ENCODE data around the gene PRR36.
"Not testable (repeated sequence)": the region's sequence is repeated elsewhere in the genome, so short reads cannot be mapped to it uniquely, and the experiment has no call there.

Gene PRR36

DNA sequence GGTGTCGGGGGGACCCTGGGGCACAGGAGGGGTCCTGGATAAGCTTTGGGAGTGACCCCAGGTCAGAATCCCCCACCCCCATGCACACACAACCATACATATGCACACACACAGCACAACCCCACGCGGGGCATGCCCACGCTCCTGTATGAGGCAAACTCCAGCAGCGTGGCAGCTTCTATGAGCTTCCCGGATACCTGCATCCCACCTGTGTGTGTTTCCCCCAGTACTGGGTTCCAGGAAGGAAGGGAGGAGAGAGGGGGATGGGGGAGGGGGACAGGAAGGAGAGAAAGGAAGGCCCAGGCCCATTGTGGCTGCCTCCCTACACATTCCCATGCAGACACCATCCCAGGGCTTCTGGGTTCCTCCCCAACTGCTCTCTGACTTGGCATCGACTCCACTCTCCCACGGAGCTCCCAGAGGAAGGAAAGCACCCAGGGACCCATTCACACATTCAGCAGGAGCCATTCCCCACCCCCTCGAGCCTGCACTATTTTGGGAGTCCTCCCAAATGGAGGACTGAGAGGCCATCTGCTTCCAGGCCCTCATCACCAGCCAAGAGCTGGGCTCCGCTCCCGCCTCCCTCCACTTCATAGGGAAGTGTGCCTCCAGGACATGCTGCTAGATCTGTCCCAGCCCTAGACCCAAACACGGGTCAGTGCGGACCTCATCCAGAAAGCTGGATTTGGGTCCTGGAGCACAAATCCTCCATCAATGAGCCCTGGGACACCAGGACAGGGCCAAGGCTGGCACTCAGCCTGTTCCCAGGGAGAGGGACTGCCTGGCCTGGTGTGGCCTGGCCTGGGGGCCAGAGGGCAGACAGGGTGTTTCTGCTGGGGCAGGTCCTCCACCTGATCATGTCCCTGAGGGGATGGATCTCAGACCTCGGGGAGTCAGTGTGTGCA is 13.2 kb downstream of the PRR36 start:
- DNase-seq = no peak

DNA sequence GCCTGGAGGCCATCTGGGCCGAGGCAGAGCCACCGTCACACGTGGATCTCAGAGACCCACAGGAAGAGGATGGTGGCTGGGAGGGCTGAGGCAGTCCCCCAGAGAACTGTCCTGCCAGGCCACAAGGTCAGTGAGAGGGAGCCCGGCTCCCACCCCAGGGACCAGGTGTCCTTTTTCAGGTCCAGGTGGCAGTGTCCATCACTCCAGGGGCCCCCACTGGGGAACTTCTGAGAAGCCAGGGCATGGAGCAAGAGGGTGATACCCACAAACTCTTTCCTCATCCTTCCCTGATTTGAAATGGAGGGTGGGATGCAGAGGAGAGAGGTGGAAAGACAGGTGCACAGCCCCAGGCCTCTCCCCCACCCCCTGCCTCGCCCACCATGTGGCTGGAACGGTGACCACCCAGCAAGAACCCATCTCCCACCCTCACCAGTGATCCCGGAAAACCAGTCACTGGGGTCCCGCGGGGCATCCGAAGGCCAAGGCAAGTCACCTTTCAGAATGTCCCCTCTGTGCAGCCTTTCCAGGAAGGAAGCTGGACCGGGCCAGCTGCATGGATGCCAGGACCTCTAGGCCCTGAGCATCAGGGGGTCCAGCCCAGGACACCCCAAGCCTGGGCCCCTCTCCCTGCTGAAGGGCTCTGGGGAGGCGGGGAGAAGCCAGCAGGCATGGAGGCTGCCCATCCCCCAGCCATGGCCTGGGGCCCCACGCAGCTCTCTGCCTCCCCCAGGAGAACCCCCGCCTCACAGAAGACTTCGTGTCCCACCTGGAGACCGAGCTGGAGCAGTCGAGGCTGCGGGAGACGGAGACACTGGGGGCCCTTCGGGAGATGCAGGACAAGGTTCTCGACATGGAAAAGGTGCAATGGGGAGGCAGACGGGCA is 14.1 kb downstream of the PRR36 start:
- DNase-seq = no peak

- DNase-seq = not testable (repeated sequence)
Observed at GRCh38 chr19:7859087-7859486, 15.1 kb downstream of the PRR36 start.

DNA sequence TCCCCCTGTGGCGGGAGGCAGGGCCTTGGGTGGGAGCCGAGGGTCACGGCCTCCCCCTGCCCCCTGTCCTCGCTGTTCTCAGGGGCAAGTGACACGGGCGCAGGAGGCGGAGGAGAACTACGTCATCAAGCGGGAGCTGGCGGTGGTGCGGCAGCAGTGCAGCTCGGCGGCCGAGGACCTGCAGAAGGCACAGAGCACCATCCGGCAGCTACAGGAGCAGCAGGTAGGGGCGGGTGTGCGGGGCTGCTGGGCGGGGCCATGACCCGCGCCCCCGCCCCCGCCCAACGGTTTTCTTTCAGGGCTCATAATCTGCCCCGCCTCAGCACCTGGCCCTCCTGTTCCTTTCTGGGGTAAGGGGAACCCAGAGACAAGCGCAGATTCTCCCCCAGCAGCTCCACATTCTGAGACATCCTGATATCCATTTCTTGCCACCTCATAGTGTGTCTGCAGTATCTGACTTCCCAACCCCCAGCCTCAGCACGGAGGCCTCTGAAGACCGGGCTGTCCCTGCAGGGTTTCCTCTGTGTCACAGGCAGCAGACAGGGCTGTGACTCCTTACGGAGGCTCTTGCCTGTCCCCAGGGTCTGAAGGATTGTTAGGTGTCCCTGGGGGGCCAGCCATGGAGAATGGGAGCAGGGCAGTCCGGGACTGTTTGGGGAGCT is 15.9 kb downstream of the PRR36 start:
- no peak for DNase-seq

DNA sequence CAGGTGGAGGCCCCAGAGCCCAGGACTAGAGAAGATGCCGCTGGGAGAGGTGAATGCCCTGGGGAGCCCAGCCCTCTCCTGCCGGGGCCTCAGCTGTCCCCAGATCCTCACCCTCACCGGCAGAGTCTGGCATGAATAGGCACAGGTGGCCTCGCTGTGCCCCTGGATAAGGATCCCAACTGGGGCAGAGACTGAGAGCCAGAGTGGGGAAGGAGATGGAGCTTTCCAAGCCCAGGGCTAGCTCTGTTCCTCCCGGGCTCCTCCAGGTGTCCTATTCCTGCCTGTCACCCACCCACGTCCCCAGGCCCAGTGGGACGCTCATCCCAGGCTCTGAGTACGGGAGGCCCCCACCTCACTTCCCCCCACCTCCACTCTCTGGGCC is 16.5 kb downstream of the PRR36 start:
- no peak for DNase-seq

- DNase-seq = no peak
Observed at GRCh38 chr19:7856679-7857663, 17.2 kb downstream of the PRR36 start.

GRCh38 chr19:7856109-7856591 is 18.0 kb downstream of the PRR36 start:
- no peak for DNase-seq

DNA sequence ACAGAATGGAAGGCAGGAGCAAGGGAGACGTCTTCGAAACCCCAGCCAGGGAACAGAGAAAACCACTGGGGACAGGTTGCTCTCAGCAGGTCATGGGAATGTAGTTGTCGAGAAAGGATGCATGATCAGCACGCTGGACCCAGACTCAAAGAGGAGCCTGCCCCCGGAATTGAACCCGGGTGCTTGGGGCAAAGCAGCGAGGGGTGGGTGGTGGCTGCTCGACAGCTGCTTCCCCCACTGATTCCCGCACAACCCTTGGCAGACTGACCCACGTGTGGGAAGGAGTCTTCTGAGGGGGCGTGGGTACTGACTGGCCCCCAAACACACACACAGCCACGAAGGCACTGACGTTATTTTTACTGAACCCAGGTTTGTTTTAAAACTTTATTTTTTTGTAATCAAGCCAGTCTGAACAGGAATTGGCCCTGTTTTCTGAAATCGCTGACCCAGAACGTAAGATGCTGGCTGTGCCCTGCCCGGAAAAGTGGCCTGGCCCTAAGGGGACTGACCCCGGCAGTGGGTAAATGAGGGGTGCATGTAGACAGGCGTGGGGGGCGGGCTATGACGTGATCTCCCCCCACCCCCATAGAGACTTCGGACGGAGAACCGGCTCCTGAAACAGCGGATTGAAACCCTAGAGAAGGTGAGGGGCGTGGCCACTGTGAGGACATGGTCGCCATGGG is 18.6 kb downstream of the PRR36 start:
- DNase-seq = no peak

DNA sequence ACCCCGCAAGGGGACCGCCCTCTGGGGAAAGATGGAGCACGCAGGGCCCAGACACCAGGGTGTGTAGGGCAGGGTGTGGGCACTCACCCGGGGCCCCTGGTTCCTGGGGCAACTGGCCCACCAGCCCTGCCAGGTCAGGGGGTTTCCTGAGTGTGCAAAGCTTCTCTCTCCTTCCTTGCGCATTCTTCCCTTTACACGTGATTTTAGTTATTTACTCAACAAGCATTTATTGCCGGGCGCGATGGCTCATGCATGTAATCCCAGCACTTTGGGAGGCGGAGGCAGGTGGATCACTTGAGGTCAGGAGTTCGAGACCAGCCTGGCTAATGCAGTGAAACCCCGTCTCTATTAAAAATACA is 20.4 kb downstream of the PRR36 start:
- DNase-seq = no peak

- DNase-seq = peak; percentile 77
Observed at GRCh38 chr19:7852851-7853769, 21.1 kb downstream of the PRR36 start.

DNA sequence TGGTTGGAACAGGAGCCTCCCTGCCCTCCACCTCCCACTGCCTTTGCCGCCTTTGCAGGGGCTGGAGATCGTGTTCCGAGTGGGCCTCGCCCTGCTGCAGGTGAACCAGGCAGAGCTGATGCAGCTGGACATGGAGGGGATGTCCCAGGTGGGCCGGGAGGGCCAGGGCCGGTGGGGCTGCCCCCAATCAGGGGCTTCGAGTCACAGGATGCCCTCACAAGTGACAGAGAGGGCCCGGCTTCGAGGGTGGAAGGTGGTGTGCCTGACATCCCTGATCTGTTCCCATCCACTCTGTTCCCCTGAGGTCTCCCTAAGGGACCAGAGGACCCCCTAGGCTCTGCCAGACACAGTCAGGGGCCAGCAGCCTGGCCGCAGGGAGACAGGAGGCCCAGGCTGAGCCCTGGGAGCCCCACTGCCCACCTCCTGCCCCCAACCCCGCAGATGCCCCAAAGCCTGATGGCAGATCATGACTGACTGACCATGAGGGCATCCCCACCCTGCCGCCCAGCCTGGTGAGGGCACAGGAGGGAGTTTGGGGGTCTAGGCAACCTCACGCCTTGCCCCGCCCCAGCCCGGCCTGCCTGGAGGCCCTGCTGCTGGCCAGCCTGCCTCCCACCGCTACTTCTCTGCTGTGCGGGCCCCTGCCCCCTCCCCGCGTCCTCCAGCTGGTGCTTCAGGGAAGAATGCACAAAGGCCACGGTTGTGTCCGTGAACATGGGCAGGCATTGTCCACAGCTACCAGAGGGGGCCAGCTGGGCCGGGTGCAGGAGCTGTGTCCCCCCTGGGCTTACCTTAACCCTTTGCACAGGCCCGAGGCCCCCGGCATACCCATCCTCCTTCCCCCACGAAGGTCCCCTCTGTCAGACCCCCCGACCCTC is 22.3 kb downstream of the PRR36 start:
- DNase-seq = no peak

GRCh38 chr19:7850945-7851622 is 23.1 kb downstream of the PRR36 start:
- no peak for DNase-seq

DNA sequence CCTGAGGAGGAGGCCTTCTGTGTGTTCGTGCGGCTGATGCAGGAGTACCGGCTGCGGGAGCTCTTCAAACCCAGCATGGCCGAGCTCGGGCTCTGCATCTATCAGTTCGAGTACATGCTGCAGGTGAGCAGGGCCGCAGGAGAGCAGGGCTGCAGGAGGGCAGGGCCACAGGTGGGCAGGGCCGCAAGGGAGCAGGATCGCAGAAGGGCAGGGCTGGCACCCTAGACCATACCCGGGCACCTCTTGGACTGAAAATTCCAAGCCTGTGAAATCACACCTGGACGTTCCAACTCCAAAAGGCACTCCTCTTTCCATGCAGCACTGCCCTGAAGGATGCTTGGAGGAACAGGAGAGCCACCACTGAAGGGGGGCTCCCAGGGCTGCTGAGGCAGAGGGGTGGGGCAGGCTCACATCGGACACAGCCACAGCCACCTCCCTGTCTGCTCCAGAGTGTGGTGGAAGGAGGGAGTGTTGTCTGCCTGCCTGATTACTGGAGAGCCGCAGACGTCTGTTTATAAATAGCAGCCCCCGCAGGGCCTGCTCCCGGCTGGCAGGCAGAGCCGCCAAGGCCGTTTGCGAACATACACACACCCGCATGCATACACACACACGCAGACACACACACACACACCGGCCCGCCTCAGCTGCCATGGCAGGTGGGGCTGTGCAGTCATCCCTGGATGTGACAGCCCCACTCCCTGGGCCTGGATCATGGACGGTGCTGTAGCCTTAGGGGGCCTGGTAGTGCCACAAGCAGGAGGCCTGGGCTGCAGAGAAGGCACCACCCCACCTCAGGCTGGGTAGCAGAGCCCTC is 24.0 kb downstream of the PRR36 start:
- DNase-seq = peak; percentile 47

DNA sequence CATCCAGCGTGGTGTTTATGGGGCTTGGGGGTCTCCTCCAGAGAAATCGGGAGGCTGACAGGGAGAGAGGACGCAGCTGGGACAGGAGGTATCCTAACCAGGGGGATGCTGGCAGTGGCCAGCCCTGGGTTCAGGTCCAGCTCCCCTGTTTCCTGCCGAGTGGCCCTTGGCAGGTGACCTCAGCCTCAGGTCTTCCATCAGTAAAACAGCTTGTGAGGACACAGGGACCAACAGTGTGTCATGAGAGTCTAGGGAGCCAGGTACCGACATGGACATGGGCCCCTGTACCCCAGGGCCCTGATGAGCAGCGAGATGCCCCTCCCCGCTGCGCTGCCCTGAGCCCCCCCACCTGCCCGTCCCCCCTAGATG is 24.6 kb downstream of the PRR36 start:
- DNase-seq = no peak

DNA sequence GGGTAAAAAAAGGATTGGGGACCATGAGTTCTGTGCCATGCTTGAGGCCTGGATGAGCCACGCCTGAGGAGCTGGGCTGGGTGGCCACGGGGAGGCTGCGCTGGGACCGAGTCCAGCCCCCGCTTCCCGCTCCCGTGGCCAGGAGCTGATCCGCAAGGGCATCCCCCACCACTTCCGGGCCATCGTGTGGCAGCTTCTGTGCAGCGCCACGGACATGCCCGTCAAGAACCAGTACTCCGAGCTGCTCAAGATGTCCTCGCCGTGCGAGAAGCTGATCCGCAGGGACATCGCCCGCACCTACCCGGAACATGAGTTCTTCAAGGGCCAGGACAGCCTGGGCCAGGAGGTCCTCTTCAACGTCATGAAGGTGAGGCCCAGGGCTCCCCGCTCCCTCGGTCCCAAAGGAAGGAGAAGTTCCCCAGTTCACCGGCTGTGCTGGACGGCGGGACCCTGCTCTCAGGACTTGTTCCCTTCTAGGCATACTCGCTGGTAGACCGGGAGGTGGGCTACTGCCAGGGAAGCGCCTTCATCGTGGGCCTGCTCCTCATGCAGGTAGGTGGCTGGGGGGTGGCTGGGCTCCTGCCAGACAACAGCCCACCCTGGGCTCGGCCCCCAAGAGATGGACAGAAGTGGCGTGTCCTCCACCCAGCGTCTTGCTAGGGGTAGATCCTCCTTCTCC is 25.3 kb downstream of the PRR36 start:
- DNase-seq = no peak

DNA sequence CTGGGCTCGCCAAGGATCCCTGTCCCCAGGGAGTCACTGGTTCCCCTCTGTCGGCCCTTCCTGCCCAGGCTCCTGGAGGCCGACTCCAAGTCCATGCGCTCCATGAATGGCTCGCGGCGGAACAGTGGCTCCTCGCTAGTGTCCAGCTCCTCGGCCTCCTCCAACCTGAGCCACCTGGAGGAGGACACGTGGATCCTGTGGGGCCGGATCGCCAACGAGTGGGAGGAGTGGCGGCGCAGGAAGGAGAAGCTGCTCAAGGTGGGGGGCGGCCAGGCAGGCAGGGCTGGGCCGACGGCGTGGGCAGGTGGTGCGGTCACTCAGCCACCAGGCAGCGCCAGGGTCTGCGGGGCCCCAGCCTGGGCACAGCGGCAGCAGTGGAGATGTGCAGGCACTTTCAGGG is 26.5 kb downstream of the PRR36 start:
- DNase-seq = no peak
